ENCODE measurements around the gene WNT1. TPM values are rescaled to one million over a fixed set of nuclear protein-coding genes. Genes with fewer than 3 reads are reported as not detected.

The WNT1 gene
- total and polyA plus RNA-seq, 9 donors: not detected

GRCh38 chr12:49013428-49013827 is 35.3 kb downstream of the WNT1 start:
- no peaks in the 10 kb centered on the region for H3K9me3 ChIP-seq
- no peak overlapping the region for H3K4me3 ChIP-seq
- 73 to 87% (median 85%) methylated on average over 3 of the region's 3 CpGs for WGBS, 3 donors
- no peak overlapping the region for H3K27ac ChIP-seq
- peaks cover 2% of the 10 kb centered on the region for H3K4me1 ChIP-seq (ENCODE audit: insufficient read depth)
- no peaks in the 10 kb centered on the region for H3K27me3 ChIP-seq
- DNase-seq: no peak
- intact Hi-C loops (cut with DNase I): loop anchor here in 1 of 4 donors (10.0 kb wide), 1 partner anchor 101 kb away; the partner anchor contains the start of gene LMBR1L
- TF ChIP-seq EP300 (IDR thresholded peaks at IDR 0.05) (no peak), POLR2A (IDR thresholded peaks at IDR 0.05) (no peak), CTCF (IDR thresholded peaks at IDR 0.05) (no peak)
- H3K36me3 ChIP-seq: no peaks in the 10 kb centered on the region

GRCh38 chr12:49014547-49014946 is 36.4 kb downstream of the WNT1 start:
- intact Hi-C loops (cut with DNase I): loop anchor here in 1 of 4 donors (10.0 kb wide), 1 partner anchor 100 kb away; the partner anchor contains the start of gene LMBR1L
- H3K36me3 ChIP-seq: no peaks in the 10 kb centered on the region
- no peak overlapping the region for H3K4me3 ChIP-seq
- no peaks in the 10 kb centered on the region for H3K27me3 ChIP-seq
- DNase-seq: no peak
- no peak overlapping the region for H3K27ac ChIP-seq
- WGBS, 3 donors: 48 to 67% (median 56%) methylated on average over 1 of the region's 1 CpG
- no peaks in the 10 kb centered on the region for H3K9me3 ChIP-seq
- TF ChIP-seq POLR2A (IDR thresholded peaks at IDR 0.05): no peak
- no peak for TF ChIP-seq CTCF (IDR thresholded peaks at IDR 0.05)
- no peak for TF ChIP-seq EP300 (IDR thresholded peaks at IDR 0.05)
- H3K4me1 ChIP-seq (ENCODE audit: insufficient read depth): peaks cover 2% of the 10 kb centered on the region

GRCh38 chr12:49015196-49015595 is 37.1 kb downstream of the WNT1 start:
- H3K27ac ChIP-seq: no peak overlapping the region
- no peak for TF ChIP-seq EP300 (IDR thresholded peaks at IDR 0.05)
- TF ChIP-seq CTCF (IDR thresholded peaks at IDR 0.05): no peak
- TF ChIP-seq POLR2A (IDR thresholded peaks at IDR 0.05): no peak
- no peak overlapping the region for H3K4me3 ChIP-seq
- no peaks in the 10 kb centered on the region for H3K36me3 ChIP-seq
- peaks cover 2% of the 10 kb centered on the region for H3K4me1 ChIP-seq (ENCODE audit: insufficient read depth)
- no peak for DNase-seq
- 45 to 77% (median 73%) methylated on average over 1 of the region's 1 CpG for WGBS, 3 donors
- intact Hi-C loops (cut with DNase I): loop anchor here in 1 of 4 donors (10.0 kb wide), 1 partner anchor 100 kb away; the partner anchor contains the start of gene LMBR1L
- H3K9me3 ChIP-seq: no peaks in the 10 kb centered on the region
- H3K27me3 ChIP-seq: no peaks in the 10 kb centered on the region

- no peaks in the 10 kb centered on the region for H3K9me3 ChIP-seq
- TF ChIP-seq EP300 (IDR thresholded peaks at IDR 0.05) (no peak), CTCF (IDR thresholded peaks at IDR 0.05) (no peak), POLR2A (IDR thresholded peaks at IDR 0.05) (no peak)
- H3K27ac ChIP-seq: peak overlapping the region in 1 of 2 donors; percentile 40
- 0 to 2% (median 1%) methylated on average over 8 of the region's 8 CpGs for WGBS, 3 donors
- H3K36me3 ChIP-seq: no peaks in the 10 kb centered on the region
- H3K4me1 ChIP-seq (ENCODE audit: insufficient read depth): peaks cover 2% of the 10 kb centered on the region
- peak overlapping the region; percentile 76 for H3K4me3 ChIP-seq
- peak in 1 of 5 donors; percentile 34 for DNase-seq
- H3K27me3 ChIP-seq: no peaks in the 10 kb centered on the region
- intact Hi-C loops (cut with DNase I): loop anchor here in 1 of 4 donors (10.0 kb wide), 1 partner anchor 97 kb away; the partner anchor contains the start of gene LMBR1L
These were observed 39.8 kb downstream of the WNT1 start for GRCh38 chr12:49017891-49018260.

Data from ovary (tissue), 9 donors.